Fibroblast of pulmonary artery (primary cell): ENCODE results near the gene GATD1.

ENCODE experiments used
- DNase-seq: peaks from one replicate; pipeline ENCODE4 v3.0.0-alpha.2; 2010; ENCODE audit warnings: low read depth
- H3K4me3 ChIP-seq: replicated peaks from 2 replicates; pipeline ENCODE4 v1.5.1; 2011; ENCODE audit warnings: low read depth, mild to moderate bottlenecking, control low read depth, low read length, moderate library complexity
- CTCF ChIP-seq: IDR thresholded peaks from 2 replicates; pipeline ENCODE4 v1.5.1; 2011; ENCODE audit warnings: mild to moderate bottlenecking, control low read depth, low read length, inconsistent platforms; ENCODE audit errors: missing control alignments

Gene GATD1

GRCh38 chr11:721247-721740 lies 56.0 kb downstream of the GATD1 start:
- DNase-seq = no peak
- no peak for TF ChIP-seq CTCF
- H3K4me3 ChIP-seq = no peak overlapping the region

GRCh38 chr11:720642-721246 lies 56.5 kb downstream of the GATD1 start:
- no peak for DNase-seq
- no peak overlapping the region for H3K4me3 ChIP-seq
- TF ChIP-seq CTCF = no peak

- H3K4me3 ChIP-seq = no peak overlapping the region
- no peak for TF ChIP-seq CTCF
- DNase-seq = no peak
These were observed 57.2 kb downstream of the GATD1 start for GRCh38 chr11:720017-720641.

DNA sequence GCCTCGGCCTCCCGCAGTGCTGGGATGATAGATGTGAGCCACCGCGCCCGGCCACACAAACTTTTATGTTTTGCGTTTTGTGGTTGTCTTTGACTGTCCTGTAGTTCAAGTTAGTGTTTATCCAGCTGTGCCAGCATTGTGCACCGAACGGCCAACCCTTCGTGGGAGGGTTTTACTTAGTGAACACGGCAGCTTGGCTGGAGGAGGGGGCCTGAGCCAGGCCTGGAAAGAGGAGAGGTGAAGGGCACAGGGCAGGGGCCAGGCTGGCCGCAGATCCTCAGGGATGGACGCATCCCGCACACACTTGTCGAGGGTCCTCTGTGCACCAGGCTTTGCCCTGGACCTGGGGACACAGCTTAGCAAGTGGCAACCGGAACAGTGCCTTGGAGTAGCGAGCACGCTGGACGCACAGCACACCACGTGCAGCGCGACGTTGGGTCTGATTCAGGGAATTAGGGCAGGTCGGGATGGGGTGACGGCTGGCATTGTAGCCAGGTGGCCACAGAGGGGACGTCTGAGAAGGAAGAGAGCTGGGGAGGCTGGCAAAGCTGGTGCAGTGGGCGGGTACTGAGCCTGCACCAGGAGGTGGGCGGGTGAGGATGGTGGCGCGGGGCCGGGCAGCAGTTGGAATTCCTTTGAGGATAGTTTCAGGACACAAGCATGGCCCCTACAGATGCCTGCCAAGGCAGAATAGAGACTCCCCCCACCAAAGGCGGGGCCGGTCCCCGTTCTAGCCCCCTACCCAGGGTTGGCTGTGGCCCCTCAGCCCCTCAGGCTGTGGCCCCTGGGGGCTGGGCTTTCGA lies 57.9 kb downstream of the GATD1 start:
- no peak overlapping the region for H3K4me3 ChIP-seq
- TF ChIP-seq CTCF = no peak
- DNase-seq = no peak
